GM12801 (cell line): ENCODE results near the gene HOXA7.

ENCODE experiments used
- TF ChIP-seq, protein P1 (sequence below): IDR thresholded peaks from one replicate; pipeline ENCODE4 v1.5.1; 2011; ENCODE audit warnings: control low read depth; ENCODE audit not compliant: insufficient read length; ENCODE audit errors: extremely low read depth

The HOXA7 gene

DNA sequence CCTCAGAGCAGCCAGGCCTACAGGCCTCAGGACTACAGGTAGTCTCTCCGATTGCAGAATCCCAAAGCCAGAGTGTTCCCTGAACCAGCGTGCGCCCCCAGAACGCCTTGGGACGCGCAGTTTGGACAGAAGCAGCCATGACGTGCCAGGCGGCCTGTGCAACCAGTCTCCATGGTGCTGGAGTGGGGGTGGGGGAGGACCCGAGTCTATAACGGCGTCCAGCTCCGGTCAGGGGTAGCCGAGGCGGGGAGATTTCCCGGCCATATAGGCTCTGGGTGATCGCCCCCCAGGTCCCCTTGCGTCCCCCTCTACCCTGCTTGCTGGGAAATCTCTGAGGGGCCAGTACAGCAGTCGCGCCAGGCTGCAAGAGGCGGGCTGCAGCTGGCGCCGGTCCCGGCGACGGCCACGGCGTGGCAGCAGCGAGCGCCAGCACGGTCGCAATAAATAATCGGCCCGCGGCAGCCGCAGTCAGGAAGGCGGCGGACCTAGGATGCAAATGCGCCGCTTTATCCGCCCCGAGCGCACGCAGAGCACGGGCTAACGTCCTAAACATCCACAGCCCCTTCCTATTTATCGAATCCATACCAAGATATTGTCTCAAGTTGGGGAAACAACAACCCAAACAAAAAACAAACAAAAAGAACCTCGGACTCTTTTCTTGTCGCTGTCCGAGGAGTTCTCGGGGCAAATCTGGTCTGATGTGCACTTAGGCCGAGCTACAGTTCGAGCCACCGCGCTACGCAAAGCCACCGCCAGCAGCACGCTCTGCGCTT lies 5.7 kb downstream of the HOXA7 start:
- TF ChIP-seq, protein P1, sequence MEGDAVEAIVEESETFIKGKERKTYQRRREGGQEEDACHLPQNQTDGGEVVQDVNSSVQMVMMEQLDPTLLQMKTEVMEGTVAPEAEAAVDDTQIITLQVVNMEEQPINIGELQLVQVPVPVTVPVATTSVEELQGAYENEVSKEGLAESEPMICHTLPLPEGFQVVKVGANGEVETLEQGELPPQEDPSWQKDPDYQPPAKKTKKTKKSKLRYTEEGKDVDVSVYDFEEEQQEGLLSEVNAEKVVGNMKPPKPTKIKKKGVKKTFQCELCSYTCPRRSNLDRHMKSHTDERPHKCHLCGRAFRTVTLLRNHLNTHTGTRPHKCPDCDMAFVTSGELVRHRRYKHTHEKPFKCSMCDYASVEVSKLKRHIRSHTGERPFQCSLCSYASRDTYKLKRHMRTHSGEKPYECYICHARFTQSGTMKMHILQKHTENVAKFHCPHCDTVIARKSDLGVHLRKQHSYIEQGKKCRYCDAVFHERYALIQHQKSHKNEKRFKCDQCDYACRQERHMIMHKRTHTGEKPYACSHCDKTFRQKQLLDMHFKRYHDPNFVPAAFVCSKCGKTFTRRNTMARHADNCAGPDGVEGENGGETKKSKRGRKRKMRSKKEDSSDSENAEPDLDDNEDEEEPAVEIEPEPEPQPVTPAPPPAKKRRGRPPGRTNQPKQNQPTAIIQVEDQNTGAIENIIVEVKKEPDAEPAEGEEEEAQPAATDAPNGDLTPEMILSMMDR: no peak

DNA sequence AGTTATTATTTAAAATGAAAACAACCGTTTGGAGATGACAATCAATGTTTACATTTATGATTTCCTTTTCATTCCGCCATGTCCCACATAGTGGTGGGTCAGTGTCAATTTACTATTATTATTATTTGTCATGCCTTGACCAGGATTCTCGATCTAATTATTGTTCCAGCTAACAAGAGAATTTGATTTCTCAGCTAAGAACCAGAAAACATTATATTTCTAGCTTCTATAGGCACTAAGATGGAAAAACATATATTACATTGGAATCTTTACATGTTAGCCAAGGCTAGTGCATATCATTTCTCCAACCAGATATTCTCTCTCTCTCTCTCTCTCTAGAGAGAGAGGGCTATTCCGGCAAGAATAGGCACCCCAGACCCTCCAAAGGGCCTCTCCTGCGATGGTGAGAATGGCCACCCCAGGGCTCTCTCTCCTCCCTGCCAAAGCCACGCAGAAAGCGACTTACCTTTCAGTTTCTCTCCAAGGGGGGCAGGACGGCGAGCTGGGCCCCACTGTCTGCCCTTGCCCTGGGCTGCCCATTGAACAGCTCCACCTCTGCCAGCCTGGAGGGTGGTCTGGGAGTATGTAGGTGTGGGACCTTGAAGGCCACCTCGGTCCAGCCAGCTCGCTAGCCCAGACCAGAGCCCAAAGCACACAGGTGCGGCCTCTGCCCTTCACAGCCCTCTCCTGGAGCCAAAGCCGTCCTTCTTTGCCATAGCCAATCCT lies 6.5 kb downstream of the HOXA7 start:
- TF ChIP-seq, protein P1: no peak

DNA sequence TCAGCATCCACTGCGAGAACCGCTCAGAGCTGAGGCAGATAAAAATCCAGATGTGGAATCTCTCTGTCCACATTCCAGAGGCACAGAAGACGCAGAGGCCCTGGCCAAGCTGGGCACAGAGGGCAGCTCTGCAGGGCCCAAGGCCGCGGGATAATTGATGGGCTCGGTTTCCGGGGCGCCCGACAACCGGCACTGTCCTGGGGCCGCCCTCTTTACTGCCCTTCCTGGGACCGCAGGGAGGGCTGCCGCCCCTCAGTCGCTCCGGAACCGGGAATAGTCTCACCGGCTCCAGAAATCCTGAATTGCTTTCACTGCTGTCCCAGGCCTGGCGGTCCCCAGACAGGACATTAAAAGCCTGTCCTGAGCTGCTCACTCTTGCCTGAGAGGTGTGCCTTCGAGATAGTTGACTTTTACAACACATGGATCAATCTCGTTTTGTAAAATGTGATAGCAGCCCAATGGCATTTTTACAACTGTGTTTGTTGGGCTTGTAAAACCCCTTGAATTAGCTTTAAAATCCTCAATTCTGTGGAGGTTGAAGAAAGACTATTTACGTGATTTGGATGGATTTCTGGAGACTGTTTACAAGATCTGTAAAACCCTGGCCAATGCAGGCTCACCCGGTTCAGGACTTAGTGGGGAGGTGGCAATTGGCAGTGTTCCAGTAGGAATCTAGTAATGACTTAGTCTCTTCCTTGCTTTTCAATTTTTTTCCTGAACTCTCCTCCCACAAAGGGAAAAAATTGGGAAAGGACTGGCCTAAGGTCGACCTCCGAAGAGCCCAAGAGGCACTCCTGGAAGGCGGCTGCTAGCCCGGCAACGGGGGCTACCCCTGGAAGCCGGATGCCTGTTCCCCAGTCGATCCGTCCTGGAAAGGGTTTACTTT lies 7.5 kb downstream of the HOXA7 start:
- TF ChIP-seq, protein P1: no peak

DNA sequence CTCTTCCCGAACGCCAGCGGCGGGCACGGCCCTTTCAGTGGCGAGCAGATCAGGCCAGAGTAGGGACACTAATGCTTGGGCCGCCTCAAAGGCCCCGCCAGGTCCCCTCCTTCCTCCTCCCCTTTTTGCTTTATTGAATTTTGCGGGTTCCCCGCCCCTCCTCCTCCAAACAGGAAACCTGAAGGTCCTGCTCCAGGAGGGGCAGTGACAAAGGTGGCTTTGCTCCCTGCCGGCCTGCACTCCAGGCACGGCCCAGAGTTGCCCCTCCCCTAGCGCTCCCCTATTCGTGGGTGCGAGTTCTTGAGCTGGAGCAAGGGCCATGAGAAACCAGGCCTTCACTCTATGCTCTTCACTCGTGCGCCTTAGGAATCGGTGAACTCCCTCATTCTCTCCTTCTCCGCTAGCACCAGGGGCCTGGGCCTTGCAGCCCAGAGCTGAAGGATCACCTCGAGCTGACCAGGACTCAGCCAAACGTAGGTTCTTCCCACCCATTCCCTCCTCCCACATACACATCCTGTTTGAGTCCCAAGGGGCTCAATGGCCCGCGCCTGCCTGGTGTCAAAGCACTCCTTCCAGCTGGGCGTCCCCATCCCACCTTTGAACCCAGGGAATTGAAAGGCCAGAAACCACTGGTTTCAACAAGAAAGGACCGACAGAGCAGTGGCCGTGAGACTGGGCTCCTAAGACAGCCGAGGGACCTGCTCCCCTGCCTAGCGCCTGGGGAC lies 8.3 kb downstream of the HOXA7 start:
- TF ChIP-seq, protein P1: no peak

DNA sequence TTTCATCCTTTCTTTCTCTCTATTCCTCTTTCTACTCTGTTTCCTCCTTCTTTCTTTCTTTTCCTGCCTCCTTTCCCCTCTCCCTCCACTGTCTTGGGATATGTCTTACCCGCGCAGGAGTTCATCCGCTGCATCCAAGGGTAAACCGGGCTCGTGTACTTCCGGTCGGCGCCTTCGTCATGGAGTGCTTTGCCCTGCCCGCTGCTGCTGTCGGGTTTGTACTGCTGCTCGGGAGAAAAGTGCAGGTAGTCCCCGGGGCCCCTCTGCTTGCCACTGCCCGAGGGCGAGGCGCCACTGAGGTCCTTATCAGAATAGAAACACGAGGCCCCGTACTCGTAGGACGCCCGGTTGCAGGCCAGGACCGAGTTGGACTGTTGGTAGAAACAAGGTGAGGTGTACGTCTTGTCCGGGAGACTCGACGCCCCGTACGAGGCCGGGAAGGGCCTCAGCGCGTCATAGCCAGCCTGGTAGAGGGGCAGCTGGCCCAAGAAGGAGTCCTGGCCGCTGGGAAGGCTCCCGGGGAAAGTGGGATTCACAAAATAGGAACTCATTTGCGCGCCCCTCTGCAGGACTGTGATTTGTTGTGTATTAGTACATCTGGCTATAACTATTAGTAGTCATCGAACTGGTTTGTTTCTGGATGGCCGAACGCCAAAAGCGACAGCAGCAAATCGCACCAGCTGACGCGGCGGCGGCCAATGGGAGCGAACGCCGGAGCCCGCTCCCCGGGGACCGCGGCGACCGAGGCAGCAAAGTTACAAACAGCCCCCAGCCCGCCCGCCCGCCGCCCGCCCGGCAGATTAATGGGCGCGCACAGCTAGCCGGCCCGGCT lies 9.1 kb downstream of the HOXA7 start, which contains the start of gene HOXA6:
TSS of gene HOXA6 (minus strand) at position 576 of the 832 bp plus-strand sequence. CDS start at position 551, 25 bp downstream.
- TF ChIP-seq, protein P1: no peak

DNA sequence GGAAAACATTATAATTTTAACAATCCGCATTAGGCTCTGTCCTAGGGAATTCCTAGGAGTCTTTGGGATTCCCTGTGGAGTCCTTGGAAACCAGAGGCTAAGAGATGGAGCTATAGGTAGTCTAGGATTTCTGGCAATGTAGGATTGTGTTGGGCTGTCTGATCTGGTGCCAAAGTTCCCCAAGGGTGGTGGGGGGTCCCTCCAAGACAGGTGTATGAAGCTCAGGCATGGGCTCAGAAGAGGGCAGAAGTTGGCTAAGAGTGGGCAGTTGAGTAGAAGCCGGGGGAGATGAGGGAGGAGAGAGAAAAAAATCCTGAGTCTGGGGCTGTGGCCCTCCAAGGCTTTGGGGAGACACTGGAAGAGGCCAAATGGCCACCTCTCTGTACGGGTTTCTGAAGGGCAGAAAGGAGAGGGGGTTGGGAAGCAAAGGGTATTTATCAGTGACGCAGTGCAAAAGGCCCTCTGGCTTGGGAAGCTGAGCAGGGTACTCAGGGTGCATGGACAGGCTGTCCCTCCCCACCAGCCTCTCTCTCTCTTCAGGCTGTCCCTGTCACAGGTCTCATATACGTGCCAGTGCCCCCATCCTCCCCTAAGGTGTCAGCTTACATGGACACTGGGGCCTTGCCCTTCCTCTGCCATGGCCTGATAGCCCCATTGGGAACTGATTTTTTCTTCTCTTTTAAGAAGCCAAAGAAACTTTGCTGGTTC lies 9.8 kb downstream of the HOXA7 start:
- TF ChIP-seq, protein P1: no peak
